ENCODE results near the gene TMOD1. TPM values are rescaled to one million over a fixed set of nuclear protein-coding genes. Genes with fewer than 3 reads are reported as not detected.
"Not testable (repeated sequence)": the region's sequence is repeated elsewhere in the genome, so short reads cannot be mapped to it uniquely, and the experiment has no call there.

TMOD1 gene
- total RNA-seq, 2 donors from 2014 or later, result 3.8 to 5.4 TPM

- DNase-seq (no peak), ATAC-seq (replicated peaks in 1 of 2) (no peak)
- no peaks in the 10 kb centered on the region for H3K4me1 Mint-ChIP-seq (ENCODE audit: low read depth)
- H3K9me3 Mint-ChIP-seq, result no peaks in the 10 kb centered on the region
- no peaks in the 10 kb centered on the region for H3K27me3 Mint-ChIP-seq (ENCODE audit: low read depth)
- peaks cover 2 to 4% of the 10 kb centered on the region in 2 donors for H3K36me3 Mint-ChIP-seq (ENCODE audit: insufficient read depth in 2 of 2)
- no peak overlapping the region for H3K27ac Mint-ChIP-seq
- H3K4me3 Mint-ChIP-seq, result no peak overlapping the region
These were observed 21.8 kb upstream of the TMOD1 start for GRCh38 chr9:97479496-97480159.

GRCh38 chr9:97480174-97480573, 21.3 kb upstream of the TMOD1 start:
- H3K27ac Mint-ChIP-seq, result no peak overlapping the region
- H3K36me3 Mint-ChIP-seq (ENCODE audit: insufficient read depth in 2 of 2), result peaks cover 2 to 4% of the 10 kb centered on the region in 2 donors
- H3K4me1 Mint-ChIP-seq (ENCODE audit: low read depth), result no peaks in the 10 kb centered on the region
- ATAC-seq (replicated peaks in 1 of 2) (no peak), DNase-seq (no peak)
- no peaks in the 10 kb centered on the region for H3K27me3 Mint-ChIP-seq (ENCODE audit: low read depth)
- H3K4me3 Mint-ChIP-seq, result no peak overlapping the region
- no peaks in the 10 kb centered on the region for H3K9me3 Mint-ChIP-seq

- DNase-seq (no peak), ATAC-seq (replicated peaks in 1 of 2) (no peak)
- Mint-ChIP-seq H3K4me3 (no peak overlapping the region), H3K4me1 (ENCODE audit: low read depth) (no peaks in the 10 kb centered on the region), H3K27me3 (ENCODE audit: low read depth) (no peaks in the 10 kb centered on the region), H3K36me3 (ENCODE audit: insufficient read depth in 2 of 2) (peaks cover 2 to 4% of the 10 kb centered on the region in 2 donors), H3K27ac (no peak overlapping the region), H3K9me3 (no peaks in the 10 kb centered on the region)
These were observed 20.7 kb upstream of the TMOD1 start for GRCh38 chr9:97480749-97481148.

GRCh38 chr9:97484134-97484533, 17.3 kb upstream of the TMOD1 start:
- ATAC-seq (replicated peaks in 1 of 2) (no peak), DNase-seq (no peak)
- Mint-ChIP-seq H3K36me3 (ENCODE audit: insufficient read depth in 2 of 2) (peaks cover 14 to 16% of the 10 kb centered on the region in 2 donors), H3K4me3 (no peak overlapping the region), H3K4me1 (ENCODE audit: low read depth) (no peaks in the 10 kb centered on the region), H3K27ac (no peak overlapping the region), H3K9me3 (peaks cover 0 to 1% of the 10 kb centered on the region in 2 donors), H3K27me3 (ENCODE audit: low read depth) (no peaks in the 10 kb centered on the region)

- no peaks in the 10 kb centered on the region for H3K27me3 Mint-ChIP-seq (ENCODE audit: low read depth)
- H3K27ac Mint-ChIP-seq, result no peak overlapping the region
- no peak for DNase-seq
- peaks cover 1 to 2% of the 10 kb centered on the region in 2 donors for H3K9me3 Mint-ChIP-seq
- peaks cover 18 to 21% of the 10 kb centered on the region in 2 donors for H3K36me3 Mint-ChIP-seq (ENCODE audit: insufficient read depth in 2 of 2)
- no peaks in the 10 kb centered on the region for H3K4me1 Mint-ChIP-seq (ENCODE audit: low read depth)
- H3K4me3 Mint-ChIP-seq, result no peak overlapping the region
- ATAC-seq (replicated peaks in 1 of 2), result no peak
These were observed 14.4 kb upstream of the TMOD1 start for GRCh38 chr9:97487107-97487506.

- peaks cover 1 to 2% of the 10 kb centered on the region in 2 donors for H3K9me3 Mint-ChIP-seq
- ATAC-seq (replicated peaks in 1 of 2) (no peak), DNase-seq (no peak)
- no peak overlapping the region for H3K27ac Mint-ChIP-seq
- peaks cover 18% of the 10 kb centered on the region in 2 donors for H3K36me3 Mint-ChIP-seq (ENCODE audit: insufficient read depth in 2 of 2)
- no peaks in the 10 kb centered on the region for H3K4me1 Mint-ChIP-seq (ENCODE audit: low read depth)
- H3K27me3 Mint-ChIP-seq (ENCODE audit: low read depth), result no peaks in the 10 kb centered on the region
- no peak overlapping the region for H3K4me3 Mint-ChIP-seq
These were observed 13.6 kb upstream of the TMOD1 start for GRCh38 chr9:97487861-97488260.

- Mint-ChIP-seq H3K36me3 (ENCODE audit: insufficient read depth in 2 of 2) (peaks cover 18% of the 10 kb centered on the region in 2 donors), H3K27ac (no peak overlapping the region), H3K9me3 (peaks cover 1 to 2% of the 10 kb centered on the region in 2 donors), H3K27me3 (ENCODE audit: low read depth) (no peaks in the 10 kb centered on the region), H3K4me3 (no peak overlapping the region), H3K4me1 (ENCODE audit: low read depth) (no peaks in the 10 kb centered on the region)
- ATAC-seq (replicated peaks in 1 of 2), result no peak
- no peak for DNase-seq
These were observed 10.1 kb upstream of the TMOD1 start for GRCh38 chr9:97491216-97491999.

- not testable (repeated sequence) for ATAC-seq (replicated peaks in 1 of 2); H3K9me3 Mint-ChIP-seq; H3K27ac Mint-ChIP-seq; H3K4me1 Mint-ChIP-seq (ENCODE audit: low read depth); DNase-seq; H3K36me3 Mint-ChIP-seq (ENCODE audit: insufficient read depth in 2 of 2); H3K4me3 Mint-ChIP-seq
- H3K27me3 Mint-ChIP-seq (ENCODE audit: low read depth), result peaks cover 20% of the 10 kb centered on the region
These were observed 3.7 kb upstream of the TMOD1 start for GRCh38 chr9:97497558-97498375.

GRCh38 chr9:97498846-97499245, 2.6 kb upstream of the TMOD1 start:
- not testable (repeated sequence) for H3K36me3 Mint-ChIP-seq (ENCODE audit: insufficient read depth in 2 of 2); ATAC-seq (replicated peaks in 1 of 2); H3K4me3 Mint-ChIP-seq; DNase-seq; H3K27ac Mint-ChIP-seq; H3K9me3 Mint-ChIP-seq
- Mint-ChIP-seq H3K4me1 (ENCODE audit: low read depth) (peaks cover 14% of the 10 kb centered on the region), H3K27me3 (ENCODE audit: low read depth) (peaks cover 20% of the 10 kb centered on the region)

- Mint-ChIP-seq H3K4me1 (ENCODE audit: low read depth) (peaks cover 22% of the 10 kb centered on the region), H3K9me3 (no peaks in the 10 kb centered on the region), H3K27ac (no peak overlapping the region), H3K27me3 (ENCODE audit: low read depth) (peaks cover 20% of the 10 kb centered on the region), H3K4me3 (peak overlapping the region; percentile 2 to 44), H3K36me3 (ENCODE audit: insufficient read depth in 2 of 2) (peaks cover 2 to 4% of the 10 kb centered on the region in 2 donors)
- DNase-seq, result no peak
- no peak for ATAC-seq (replicated peaks in 1 of 2)
These were observed 1.2 kb upstream of the TMOD1 start for GRCh38 chr9:97500263-97500662.

- Mint-ChIP-seq H3K4me3 (peak overlapping the region; percentile 74 to 77), H3K9me3 (no peaks in the 10 kb centered on the region), H3K27me3 (ENCODE audit: low read depth) (peaks cover 20% of the 10 kb centered on the region), H3K27ac (no peak overlapping the region), H3K4me1 (ENCODE audit: low read depth) (peaks cover 22% of the 10 kb centered on the region), H3K36me3 (ENCODE audit: insufficient read depth in 2 of 2) (peaks cover 2 to 4% of the 10 kb centered on the region in 2 donors)
- DNase-seq (no peak), ATAC-seq (replicated peaks in 1 of 2) (no peak)
These were observed 695 bp upstream of the TMOD1 start for GRCh38 chr9:97500765-97501176.

- H3K36me3 Mint-ChIP-seq (ENCODE audit: insufficient read depth in 2 of 2), result peaks cover 2 to 3% of the 10 kb centered on the region in 2 donors
- H3K27ac Mint-ChIP-seq, result no peak overlapping the region
- no peaks in the 10 kb centered on the region for H3K9me3 Mint-ChIP-seq
- DNase-seq (no peak), ATAC-seq (replicated peaks in 1 of 2) (peak; percentile 59)
- H3K4me3 Mint-ChIP-seq, result peak overlapping the region in 1 of 2 donors; percentile 80
- H3K27me3 Mint-ChIP-seq (ENCODE audit: low read depth), result peaks cover 20% of the 10 kb centered on the region
- peaks cover 22% of the 10 kb centered on the region for H3K4me1 Mint-ChIP-seq (ENCODE audit: low read depth)
These were observed 431 bp downstream of the TMOD1 start for GRCh38 chr9:97501972-97502221.

Measured in activated T-cell treated with anti-CD3 and anti-CD28 coated beads, Interleukin-2, amount 50 U/mL, for 72 hours (primary cell).